Temporal lobe (tissue), 1 donor: Measurements from ENCODE around the gene COX7B2. TPM values are rescaled to one million over a fixed set of nuclear protein-coding genes. Genes with fewer than 3 reads are reported as not detected.

Source experiments
- total RNA-seq: library from RNA; depleted of rRNA; stranded (reverse); fragments of >200 nt; gene quantifications from one replicate; pipeline ENCODE4 v1.2.3, GENCODE V29; 2014

The COX7B2 gene
- total RNA-seq, 1 donor from 2014 or later, result not detected

Other genes with a start within 250 kb of the COX7B2 start
- 22.4 TPM for gene GABRA4, start 84.3 kb upstream of the COX7B2 start, total RNA-seq
- 72.0 TPM for gene GABRB1, start 122.3 kb upstream of the COX7B2 start, total RNA-seq